ENCODE results near the gene COL11A2. TPM values are rescaled to one million over a fixed set of nuclear protein-coding genes. Genes with fewer than 3 reads are reported as not detected.

Gene COL11A2
- total and polyA plus RNA-seq, 5 donors from 2014 or later = 0.34 to 0.89 (median 0.43) TPM; not detected in 2

- Mint-ChIP-seq H3K4me1 (peaks cover 14 to 48% (median 31%) of the 10 kb centered on the region in 4 donors), H3K9me3 (peaks cover 0 to 7% (median 0%) of the 10 kb centered on the region in 7 donors), H3K27ac (peak overlapping the region in 1 of 3 donors; percentile 46), H3K4me3 (peak overlapping the region in 2 of 4 donors; percentile 81 to 88), H3K36me3 (peaks cover 25% of the 10 kb centered on the region), H3K27me3 (peaks cover 48% of the 10 kb centered on the region)
- no peak for DNase-seq
- H3K9me3 ChIP-seq (ENCODE audit: control insufficient read depth in 2 of 2, low read length in 2 of 2) = no peaks in the 10 kb centered on the region
- ATAC-seq (ENCODE audit: low read depth in 2 of 2) = no peak
- H3K27me3 ChIP-seq (ENCODE audit: control insufficient read depth, insufficient read depth, low read length) = peaks cover 8% of the 10 kb centered on the region
- peaks cover 18% of the 10 kb centered on the region for H3K36me3 ChIP-seq (ENCODE audit: control insufficient read depth, insufficient read depth, low read length)
- H3K27ac ChIP-seq (ENCODE audit: insufficient read depth, low read length, poor library complexity, severe bottlenecking) = no peak overlapping the region
- peaks cover 34% of the 10 kb centered on the region for H3K4me1 ChIP-seq (ENCODE audit: control insufficient read depth, insufficient read depth, low read length, poor library complexity, severe bottlenecking)
- H3K4me3 ChIP-seq (ENCODE audit: low read depth, low read length) = no peak overlapping the region
Measured at GRCh38 chr6:33211666-33212422, 19.6 kb upstream of the COL11A2 start.

GRCh38 chr6:33211136-33211535 lies 18.9 kb upstream of the COL11A2 start:
- peaks cover 34% of the 10 kb centered on the region for H3K4me1 ChIP-seq (ENCODE audit: control insufficient read depth, insufficient read depth, low read length, poor library complexity, severe bottlenecking)

GRCh38 chr6:33209856-33210255 lies 17.6 kb upstream of the COL11A2 start:
- H3K36me3 ChIP-seq (ENCODE audit: control insufficient read depth, insufficient read depth, low read length) = peaks cover 18% of the 10 kb centered on the region
- DNase-seq (no peak), ATAC-seq (ENCODE audit: low read depth in 2 of 2) (no peak)
- peaks cover 43% of the 10 kb centered on the region for H3K4me1 ChIP-seq (ENCODE audit: control insufficient read depth, insufficient read depth, low read length, poor library complexity, severe bottlenecking)
- H3K4me3 ChIP-seq (ENCODE audit: low read depth, low read length) = no peak overlapping the region
- peaks cover 8% of the 10 kb centered on the region for H3K27me3 ChIP-seq (ENCODE audit: control insufficient read depth, insufficient read depth, low read length)
- peaks cover 25% of the 10 kb centered on the region for H3K36me3 Mint-ChIP-seq
- H3K27me3 Mint-ChIP-seq = peaks cover 33% of the 10 kb centered on the region
- peak overlapping the region in 1 of 3 donors; percentile 88 for H3K27ac Mint-ChIP-seq
- H3K4me1 Mint-ChIP-seq = peaks cover 14 to 65% (median 44%) of the 10 kb centered on the region in 4 donors
- no peak overlapping the region for H3K27ac ChIP-seq (ENCODE audit: insufficient read depth, low read length, poor library complexity, severe bottlenecking)
- peak overlapping the region; percentile 83 to 95 (median 90) for H3K4me3 Mint-ChIP-seq
- H3K9me3 Mint-ChIP-seq = peaks cover 0 to 7% (median 0%) of the 10 kb centered on the region in 7 donors
- no peaks in the 10 kb centered on the region for H3K9me3 ChIP-seq (ENCODE audit: control insufficient read depth in 2 of 2, low read length in 2 of 2)

More at GRCh38 chr6:33211136-33211535, 18.9 kb upstream of the COL11A2 start:
- Mint-ChIP-seq H3K4me3 (no peak overlapping the region), H3K4me1 (peaks cover 14 to 52% (median 34%) of the 10 kb centered on the region in 4 donors), H3K27ac (peak overlapping the region in 1 of 3 donors; percentile 88), H3K36me3 (peaks cover 25% of the 10 kb centered on the region), H3K9me3 (peaks cover 0 to 7% (median 0%) of the 10 kb centered on the region in 7 donors), H3K27me3 (peaks cover 45% of the 10 kb centered on the region)
- DNase-seq (no peak), ATAC-seq (ENCODE audit: low read depth in 2 of 2) (no peak)
- Histone ChIP-seq H3K27me3 (ENCODE audit: control insufficient read depth, insufficient read depth, low read length) (peaks cover 8% of the 10 kb centered on the region), H3K9me3 (ENCODE audit: control insufficient read depth in 2 of 2, low read length in 2 of 2) (no peaks in the 10 kb centered on the region), H3K36me3 (ENCODE audit: control insufficient read depth, insufficient read depth, low read length) (peaks cover 18% of the 10 kb centered on the region), H3K27ac (ENCODE audit: insufficient read depth, low read length, poor library complexity, severe bottlenecking) (no peak overlapping the region), H3K4me3 (ENCODE audit: low read depth, low read length) (no peak overlapping the region)

GRCh38 chr6:33208091-33208967 lies 16.1 kb upstream of the COL11A2 start, which contains the start of gene RING1:
Gene RING1 (plus strand): TSS chr6:33208500. CDS start chr6:33208823, 323 bp downstream.
- DNase-seq = peak; percentile 87 to 89 (median 88)
- Histone ChIP-seq H3K4me3 (ENCODE audit: low read depth, low read length) (peak within 1 kb of the TSS; percentile 80), H3K4me1 (ENCODE audit: control insufficient read depth, insufficient read depth, low read length, poor library complexity, severe bottlenecking) (peaks cover 47% of the 10 kb centered on the region), H3K27me3 (ENCODE audit: control insufficient read depth, insufficient read depth, low read length) (no peaks in the 10 kb centered on the region), H3K36me3 (ENCODE audit: control insufficient read depth, insufficient read depth, low read length) (peaks cover 23% of the 10 kb centered on the region), H3K9me3 (ENCODE audit: control insufficient read depth in 2 of 2, low read length in 2 of 2) (no peaks in the 10 kb centered on the region), H3K27ac (ENCODE audit: insufficient read depth, low read length, poor library complexity, severe bottlenecking) (peak within 1 kb of the TSS; percentile 90)
- H3K9me3 Mint-ChIP-seq = peaks cover 0 to 7% (median 0%) of the 10 kb centered on the region in 7 donors
- H3K36me3 Mint-ChIP-seq = peaks cover 27% of the 10 kb centered on the region
- H3K27me3 Mint-ChIP-seq = peaks cover 20% of the 10 kb centered on the region
- H3K4me3 Mint-ChIP-seq = peak within 1 kb of the TSS; percentile 88 to 97 (median 94)
- peak within 1 kb of the TSS; percentile 88 to 97 (median 95) for H3K27ac Mint-ChIP-seq
- peaks cover 14 to 67% (median 43%) of the 10 kb centered on the region in 4 donors for H3K4me1 Mint-ChIP-seq
- ATAC-seq (ENCODE audit: low read depth in 2 of 2) = peak; percentile 62 to 67

- Histone ChIP-seq H3K4me3 (ENCODE audit: low read depth, low read length) (peak overlapping the region; percentile 78), H3K4me1 (ENCODE audit: control insufficient read depth, insufficient read depth, low read length, poor library complexity, severe bottlenecking) (peaks cover 40% of the 10 kb centered on the region), H3K27ac (ENCODE audit: insufficient read depth, low read length, poor library complexity, severe bottlenecking) (peak overlapping the region; percentile 90), H3K9me3 (ENCODE audit: control insufficient read depth in 2 of 2, low read length in 2 of 2) (no peaks in the 10 kb centered on the region), H3K36me3 (ENCODE audit: control insufficient read depth, insufficient read depth, low read length) (peaks cover 30% of the 10 kb centered on the region), H3K27me3 (ENCODE audit: control insufficient read depth, insufficient read depth, low read length) (no peaks in the 10 kb centered on the region)
- Mint-ChIP-seq H3K4me3 (peak overlapping the region; percentile 88 to 95 (median 92)), H3K9me3 (peaks cover 0 to 5% (median 0%) of the 10 kb centered on the region in 7 donors), H3K27ac (peak overlapping the region; percentile 87 to 92 (median 88)), H3K4me1 (peaks cover 14 to 67% (median 43%) of the 10 kb centered on the region in 4 donors), H3K36me3 (peaks cover 34% of the 10 kb centered on the region), H3K27me3 (peaks cover 13% of the 10 kb centered on the region)
- DNase-seq (no peak), ATAC-seq (ENCODE audit: low read depth in 2 of 2) (no peak)
Measured at GRCh38 chr6:33207552-33208090, 15.4 kb upstream of the COL11A2 start.

- Histone ChIP-seq H3K4me3 (ENCODE audit: low read depth, low read length) (no peak overlapping the region), H3K4me1 (ENCODE audit: control insufficient read depth, insufficient read depth, low read length, poor library complexity, severe bottlenecking) (peaks cover 42% of the 10 kb centered on the region), H3K27ac (ENCODE audit: insufficient read depth, low read length, poor library complexity, severe bottlenecking) (no peak overlapping the region), H3K36me3 (ENCODE audit: control insufficient read depth, insufficient read depth, low read length) (peaks cover 33% of the 10 kb centered on the region), H3K9me3 (ENCODE audit: control insufficient read depth in 2 of 2, low read length in 2 of 2) (no peaks in the 10 kb centered on the region), H3K27me3 (ENCODE audit: control insufficient read depth, insufficient read depth, low read length) (no peaks in the 10 kb centered on the region)
- peaks cover 28% of the 10 kb centered on the region for H3K36me3 Mint-ChIP-seq
- ATAC-seq (ENCODE audit: low read depth in 2 of 2) = no peak
- H3K9me3 Mint-ChIP-seq = peaks cover 0 to under 1% (median 0%) of the 10 kb centered on the region in 7 donors
- H3K27me3 Mint-ChIP-seq = peaks cover 7% of the 10 kb centered on the region
- peaks cover 14 to 67% (median 46%) of the 10 kb centered on the region in 4 donors for H3K4me1 Mint-ChIP-seq
- H3K27ac Mint-ChIP-seq = peak overlapping the region in 1 of 3 donors; percentile 88
- peak overlapping the region in 3 of 4 donors; percentile 56 to 98 (median 95) for H3K4me3 Mint-ChIP-seq
- no peak for DNase-seq
Measured at GRCh38 chr6:33206864-33207551, 14.7 kb upstream of the COL11A2 start.
